HG03342 (cell line): Measurements from ENCODE around the gene TXNDC11.

ENCODE experiments used
- ATAC-seq: cut with Tn5 transposase; IDR thresholded peaks from one replicate; pipeline ENCODE4 v1.9.1; 2021; ENCODE audit warnings: mild to moderate bottlenecking, moderate library complexity; ENCODE audit not compliant: unreplicated experiment

The TXNDC11 gene

GRCh38 chr16:11675561-11676511, 66.8 kb downstream of the TXNDC11 start:
- ATAC-seq = no peak

- ATAC-seq = no peak
Measured at GRCh38 chr16:11674818-11675560, 67.7 kb downstream of the TXNDC11 start.

GRCh38 chr16:11674001-11674817, 68.4 kb downstream of the TXNDC11 start:
- ATAC-seq = no peak

GRCh38 chr16:11673091-11674000, 69.3 kb downstream of the TXNDC11 start:
- no peak for ATAC-seq

GRCh38 chr16:11672206-11673090, 70.2 kb downstream of the TXNDC11 start:
- no peak for ATAC-seq

GRCh38 chr16:11671676-11672075, 71.0 kb downstream of the TXNDC11 start:
- ATAC-seq = no peak

- no peak for ATAC-seq
Measured at GRCh38 chr16:11671271-11671670, 71.4 kb downstream of the TXNDC11 start.

- no peak for ATAC-seq
Measured at GRCh38 chr16:11670171-11671131, 72.2 kb downstream of the TXNDC11 start.

- ATAC-seq = no peak
Measured at GRCh38 chr16:11669380-11670146, 73.1 kb downstream of the TXNDC11 start.

- ATAC-seq = no peak
Measured at GRCh38 chr16:11668623-11669379, 73.9 kb downstream of the TXNDC11 start.

- ATAC-seq = peak; percentile 65
Measured at GRCh38 chr16:11667824-11668622, 74.6 kb downstream of the TXNDC11 start, which contains the start of gene SNN. TSS of gene SNN (plus strand) at chr16:11668455. CDS start at chr16:11676060, 7,605 bp downstream.

GRCh38 chr16:11667221-11667823, 75.3 kb downstream of the TXNDC11 start:
- ATAC-seq = no peak

- ATAC-seq = no peak
Measured at GRCh38 chr16:11666103-11667055, 76.3 kb downstream of the TXNDC11 start.

GRCh38 chr16:11665071-11665491, 77.6 kb downstream of the TXNDC11 start:
- ATAC-seq = no peak
